B cell (primary cell): ENCODE results near the gene VWA8. TPM values are rescaled to one million over a fixed set of nuclear protein-coding genes. Genes with fewer than 3 reads are reported as not detected.

Experiments
- ATAC-seq: fragments of 200-7000 bp; cut with Tn5 transposase; one replicate; pipeline ENCODE4 v1.10.0; 2021; ENCODE audit warnings: low read depth, mild to moderate bottlenecking, moderate number of reproducible peaks, moderate library complexity
- CTCF ChIA-PET: fragments of 350-600 bp; sonication (Branson Sonifier 250); formaldehyde crosslinking; loops from one replicate; lab custom pipeline; 2021; ENCODE audit warnings: antibody characterized with exemption, inconsistent platforms; lab: Charles Lee
- POLR2A ChIA-PET: fragments of 350-600 bp; sonication (Branson Sonifier 250); formaldehyde crosslinking; loops from one replicate; lab custom pipeline; 2021; ENCODE audit warnings: antibody characterized with exemption; lab: Charles Lee
- DNase-seq: peaks from one replicate; pipeline ENCODE4 v3.0.0; 2013
- H2AFZ ChIP-seq: 2 replicates; pipeline ENCODE4 v1.6.1; 2012; ENCODE audit warnings: mild to moderate bottlenecking, low read depth, low read length; ENCODE audit not compliant: insufficient read depth, poor library complexity, severe bottlenecking
- H3K27ac ChIP-seq, 2 donors: 1 replicate in 1 of 2; 2 replicates in 1 of 2; pipeline ENCODE4 v1.5.1; 2012 to 2013; ENCODE audit warnings: low read length in 2 of 2, mild to moderate bottlenecking in 2 of 2, moderate library complexity in 1 of 2
- H3K27me3 ChIP-seq, 4 experiments: fragments of 200-600 bp in 1 of 4; sonication (generic) in 1 of 4; replicated peaks in 1 of 4; 1 replicate in 2 of 4; 2 replicates in 2 of 4; pipeline versions ENCODE4 v1.6.1 to v1.7.0; 2013 to 2016; ENCODE audit warnings: low read length in 3 of 4, mild to moderate bottlenecking in 2 of 4, mixed read lengths in 1 of 4, moderate library complexity in 1 of 4; ENCODE audit not compliant: insufficient read depth in 4 of 4, control insufficient read depth in 3 of 4; ENCODE audit errors: control extremely low read depth in 1 of 4
- H3K36me3 ChIP-seq, 2 experiments: replicated peaks in 1 of 2; 1 replicate in 1 of 2; 2 replicates in 1 of 2; pipeline versions ENCODE4 v1.6.1 to v1.7.1; 2013; ENCODE audit warnings: low read length in 1 of 2; ENCODE audit not compliant: insufficient read depth in 2 of 2, control insufficient read depth in 1 of 2; ENCODE audit errors: control extremely low read depth in 1 of 2, extremely low read depth in 1 of 2
- H3K4me1 ChIP-seq, 2 donors: fragments of 200-600 bp in 1 of 2; sonication (generic) in 1 of 2; 1 replicate in 1 of 2; 2 replicates in 1 of 2; pipeline versions ENCODE4 v1.5.1 to v1.6.1; 2013 to 2017; ENCODE audit warnings: low read length in 2 of 2; ENCODE audit not compliant: control insufficient read depth in 2 of 2, insufficient read depth in 2 of 2
- H3K4me2 ChIP-seq: replicated peaks from 2 replicates; pipeline ENCODE3; 2012; ENCODE audit warnings: mild to moderate bottlenecking, low read depth, low read length; ENCODE audit not compliant: poor library complexity, severe bottlenecking
- H3K4me3 ChIP-seq, 5 experiments: fragments of 200-600 bp in 1 of 5; sonication (generic) in 1 of 5; 1 replicate in 3 of 5; 2 replicates in 2 of 5; pipeline versions ENCODE4 v1.5.1 to v1.7.0; 2011 to 2016; ENCODE audit warnings: low read length in 4 of 5, mild to moderate bottlenecking in 4 of 5, low read depth in 2 of 5, control low read depth in 1 of 5, moderate library complexity in 1 of 5; ENCODE audit not compliant: insufficient read depth in 1 of 5; ENCODE audit errors: control extremely low read depth in 1 of 5, extremely low read depth in 1 of 5
- H3K79me2 ChIP-seq: fragments of 200-600 bp; sonication (generic); one replicate; pipeline ENCODE4 v1.6.0; 2016; ENCODE audit warnings: low read length; ENCODE audit not compliant: control insufficient read depth, insufficient read depth
- H3K9ac ChIP-seq: fragments of 200-600 bp; sonication (generic); 2 replicates; pipeline ENCODE4 v1.6.1; 2017; ENCODE audit warnings: mild to moderate bottlenecking, low read length, moderate library complexity
- H3K9me3 ChIP-seq, 3 donors: one replicate each; pipeline versions ENCODE4 v1.6.1 to v1.7.1; 2013; ENCODE audit warnings: low read length in 2 of 3; ENCODE audit not compliant: control insufficient read depth in 2 of 3, insufficient read depth in 1 of 3; ENCODE audit errors: control extremely low read depth in 1 of 3
- H4K20me1 ChIP-seq: 2 replicates; pipeline ENCODE4 v1.6.0; 2012; ENCODE audit warnings: mild to moderate bottlenecking, low read length; ENCODE audit not compliant: insufficient read depth, control insufficient read depth, poor library complexity, severe bottlenecking
- H3K27ac Mint-ChIP-seq: one replicate; pipeline ENCODE4 v1.8.0; 2021; ENCODE audit warnings: mixed read lengths
- H3K27me3 Mint-ChIP-seq: one replicate; pipeline ENCODE4 v1.8.0; 2021; ENCODE audit warnings: mixed read lengths
- H3K4me1 Mint-ChIP-seq: one replicate; pipeline ENCODE4 v1.8.0; 2021; ENCODE audit warnings: mixed read lengths
- H3K4me3 Mint-ChIP-seq: one replicate; pipeline ENCODE4 v1.8.0; 2021; ENCODE audit warnings: mixed read lengths
- H3K9me3 Mint-ChIP-seq: one replicate; pipeline ENCODE4 v1.8.0; 2022; ENCODE audit warnings: mixed read lengths; ENCODE audit not compliant: insufficient read depth
- CTCF ChIP-seq: fragments of 200-600 bp; IDR thresholded peaks from one replicate; pipeline ENCODE4 v1.8.0; 2022; ENCODE audit warnings: antibody characterized with exemption, mild to moderate bottlenecking
- EZH2 ChIP-seq: IDR thresholded peaks from 2 replicates; pipeline ENCODE4 v1.6.1; 2012; ENCODE audit warnings: borderline replicate concordance, low read depth, mild to moderate bottlenecking, moderate library complexity, low read length; ENCODE audit not compliant: insufficient read depth, poor library complexity, severe bottlenecking
- WGBS: methylation state at CpG from one replicate; pipeline ENCODE4 v1.1.5; 2013; ENCODE audit warnings: missing lambda C conversion rate; ENCODE audit not compliant: insufficient coverage; 5-methylcytosine and 5-hydroxymethylcytosine counted together
- intact Hi-C: fragments of 100-400 bp; cut with micrococcal nuclease; formaldehyde crosslinking; loops from one replicate; pipeline ENCODE4 v1.10.0; 2022
- polyA plus RNA-seq: library from polyadenylated mRNA; depleted of rRNA; stranded (reverse); fragments of >200 nt; gene quantifications from 2 replicates; pipeline ENCODE4 v1.2.3, GENCODE V29; 2012
- total RNA-seq, 2 donors: library from RNA; stranded (reverse); fragments of 120-200 nt in 1 of 2; gene quantifications; 1 replicate in 1 of 2; 2 replicates in 1 of 2; pipeline versions ENCODE4 v1.2.3 to v1.2.4, GENCODE V29; 2013 to 2022

The VWA8 gene
- total and polyA plus RNA-seq, 2 donors (not counting 1 experiment from before 2014, with no cell fraction given) = 6.0 to 19.7 TPM

GRCh38 chr13:41710771-41711170 is 250.1 kb downstream of the VWA8 start:
- Mint-ChIP-seq H3K9me3 (no peaks in the 10 kb centered on the region), H3K4me3 (no peak overlapping the region), H3K27me3 (no peaks in the 10 kb centered on the region), H3K27ac (no peak overlapping the region), H3K4me1 (no peaks in the 10 kb centered on the region)
- Histone ChIP-seq H3K27ac (no peak overlapping the region), H3K4me2 (no peak overlapping the region), H3K79me2 (no peaks in the 10 kb centered on the region), H3K9ac (no peak overlapping the region), H4K20me1 (no peaks in the 10 kb centered on the region), H2AFZ (no peak overlapping the region), H3K27me3 (no peaks in the 10 kb centered on the region), H3K9me3 (no peaks in the 10 kb centered on the region), H3K4me3 (no peak overlapping the region), H3K36me3 (no peaks in the 10 kb centered on the region), H3K4me1 (no peaks in the 10 kb centered on the region)
- 83% methylated on average over 1 of the region's 2 CpGs for WGBS
- intact Hi-C loops = no loop called here
- DNase-seq (no peak), ATAC-seq (no peak)
- no peak for TF ChIP-seq EZH2
- no peak for TF ChIP-seq CTCF
- ChIA-PET POLR2A (no interaction called here), CTCF (interaction anchor here (1.2 kb wide), 1 partner anchor 43 kb away, joined by 3 read pairs; no protein-coding TSS in a partner anchor)

GRCh38 chr13:41709511-41709910 is 251.4 kb downstream of the VWA8 start:
- Histone ChIP-seq H3K27ac (no peak overlapping the region), H3K79me2 (no peaks in the 10 kb centered on the region), H3K4me3 (no peak overlapping the region), H3K9ac (no peak overlapping the region), H3K4me2 (no peak overlapping the region), H3K9me3 (no peaks in the 10 kb centered on the region), H3K4me1 (no peaks in the 10 kb centered on the region), H4K20me1 (no peaks in the 10 kb centered on the region), H3K36me3 (no peaks in the 10 kb centered on the region), H2AFZ (no peak overlapping the region), H3K27me3 (no peaks in the 10 kb centered on the region)
- no peak for TF ChIP-seq EZH2
- TF ChIP-seq CTCF = no peak
- Mint-ChIP-seq H3K4me1 (no peaks in the 10 kb centered on the region), H3K27me3 (no peaks in the 10 kb centered on the region), H3K27ac (no peak overlapping the region), H3K9me3 (no peaks in the 10 kb centered on the region), H3K4me3 (no peak overlapping the region)
- ChIA-PET CTCF (interaction anchor here (1.2 kb wide), 1 partner anchor 42 kb away, joined by 3 read pairs; no protein-coding TSS in a partner anchor), POLR2A (no interaction called here)
- intact Hi-C loops = no loop called here
- ATAC-seq = no peak
- DNase-seq = no peak
